Measurements from ENCODE around the gene LRRTM3.

LRRTM3 gene

DNA sequence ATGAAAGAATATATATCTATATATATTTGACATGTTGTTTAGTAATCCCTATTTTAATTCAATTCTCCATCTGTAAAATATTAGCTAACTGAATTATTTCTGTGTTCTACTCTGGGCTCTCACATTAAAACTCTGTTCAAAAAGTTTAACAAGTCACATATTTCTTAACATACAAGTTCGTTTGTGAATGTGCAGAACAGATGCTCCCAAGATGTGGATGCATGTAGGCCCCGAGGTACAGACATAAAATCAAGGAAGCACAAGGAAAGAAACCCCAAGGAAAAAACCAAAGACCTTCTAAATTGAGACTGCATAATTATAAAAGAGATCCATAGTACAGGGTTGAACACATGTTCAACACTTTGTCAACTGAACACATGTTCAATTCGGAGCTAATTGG, 175.1 kb downstream of the LRRTM3 start:
- no peaks in the 10 kb centered on the region for H3K27me3 Mint-ChIP-seq (ENCODE audit: low read depth)
- TF ChIP-seq, protein P1, sequence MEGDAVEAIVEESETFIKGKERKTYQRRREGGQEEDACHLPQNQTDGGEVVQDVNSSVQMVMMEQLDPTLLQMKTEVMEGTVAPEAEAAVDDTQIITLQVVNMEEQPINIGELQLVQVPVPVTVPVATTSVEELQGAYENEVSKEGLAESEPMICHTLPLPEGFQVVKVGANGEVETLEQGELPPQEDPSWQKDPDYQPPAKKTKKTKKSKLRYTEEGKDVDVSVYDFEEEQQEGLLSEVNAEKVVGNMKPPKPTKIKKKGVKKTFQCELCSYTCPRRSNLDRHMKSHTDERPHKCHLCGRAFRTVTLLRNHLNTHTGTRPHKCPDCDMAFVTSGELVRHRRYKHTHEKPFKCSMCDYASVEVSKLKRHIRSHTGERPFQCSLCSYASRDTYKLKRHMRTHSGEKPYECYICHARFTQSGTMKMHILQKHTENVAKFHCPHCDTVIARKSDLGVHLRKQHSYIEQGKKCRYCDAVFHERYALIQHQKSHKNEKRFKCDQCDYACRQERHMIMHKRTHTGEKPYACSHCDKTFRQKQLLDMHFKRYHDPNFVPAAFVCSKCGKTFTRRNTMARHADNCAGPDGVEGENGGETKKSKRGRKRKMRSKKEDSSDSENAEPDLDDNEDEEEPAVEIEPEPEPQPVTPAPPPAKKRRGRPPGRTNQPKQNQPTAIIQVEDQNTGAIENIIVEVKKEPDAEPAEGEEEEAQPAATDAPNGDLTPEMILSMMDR (IDR thresholded peaks at IDR 0.05; ENCODE audit: unreplicated experiment in 3 of 3): no peak
- H3K36me3 Mint-ChIP-seq (ENCODE audit: low read depth): no peaks in the 10 kb centered on the region
- H3K27ac Mint-ChIP-seq: peak overlapping the region; percentile 47 to 89 (median 83)
- H3K4me1 Mint-ChIP-seq: peaks cover 19% of the 10 kb centered on the region
- H3K9me3 Mint-ChIP-seq: no peaks in the 10 kb centered on the region
- no peak overlapping the region for H3K4me3 Mint-ChIP-seq

DNA sequence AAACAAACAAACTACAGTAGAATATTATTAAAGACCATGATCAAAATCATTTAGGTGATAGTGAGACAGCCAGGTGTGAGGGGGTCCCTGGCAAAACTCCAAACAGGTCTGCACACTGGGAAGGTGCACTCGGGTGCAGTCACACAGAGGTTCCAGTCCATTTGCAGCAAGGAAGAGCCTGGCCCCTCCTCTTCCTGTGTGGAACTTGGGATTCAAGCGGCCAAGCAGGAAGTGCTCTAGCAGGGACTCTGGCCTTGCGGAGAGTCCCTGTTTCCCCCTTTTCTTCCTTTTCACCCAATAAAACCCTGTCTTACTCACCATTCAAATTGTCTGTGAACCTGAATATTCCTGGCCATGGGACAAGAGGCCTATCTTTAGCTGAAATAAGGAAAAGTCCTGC, 181.8 kb downstream of the LRRTM3 start:
- Mint-ChIP-seq H3K4me1 (no peaks in the 10 kb centered on the region), H3K27me3 (ENCODE audit: low read depth) (no peaks in the 10 kb centered on the region), H3K36me3 (ENCODE audit: low read depth) (no peaks in the 10 kb centered on the region), H3K27ac (no peak overlapping the region), H3K9me3 (no peaks in the 10 kb centered on the region), H3K4me3 (no peak overlapping the region)
- TF ChIP-seq, protein P1 (IDR thresholded peaks at IDR 0.05; ENCODE audit: unreplicated experiment in 3 of 3): no peak

DNA sequence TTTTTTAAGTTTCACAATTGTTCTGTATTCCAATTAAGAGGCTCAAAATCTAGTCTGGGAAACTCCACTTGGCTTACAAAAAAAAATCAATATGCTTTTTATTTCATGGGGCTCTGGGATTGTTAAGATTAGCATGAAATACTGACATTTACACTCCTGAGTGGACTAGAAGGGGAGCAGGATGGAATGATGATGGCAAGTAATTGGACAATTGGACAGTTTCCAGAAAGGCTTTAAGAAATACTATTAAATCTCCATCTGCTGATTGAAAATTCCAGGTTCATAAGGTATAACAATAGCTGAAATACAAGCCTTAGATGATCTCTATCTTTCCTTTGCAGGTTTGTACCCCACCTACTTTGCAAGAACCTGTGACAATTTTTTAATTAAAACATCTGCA, 184.4 kb downstream of the LRRTM3 start:
- TF ChIP-seq, protein P1 (IDR thresholded peaks at IDR 0.05; ENCODE audit: unreplicated experiment in 3 of 3): no peak
- Mint-ChIP-seq H3K27me3 (ENCODE audit: low read depth) (no peaks in the 10 kb centered on the region), H3K27ac (no peak overlapping the region)

DNA sequence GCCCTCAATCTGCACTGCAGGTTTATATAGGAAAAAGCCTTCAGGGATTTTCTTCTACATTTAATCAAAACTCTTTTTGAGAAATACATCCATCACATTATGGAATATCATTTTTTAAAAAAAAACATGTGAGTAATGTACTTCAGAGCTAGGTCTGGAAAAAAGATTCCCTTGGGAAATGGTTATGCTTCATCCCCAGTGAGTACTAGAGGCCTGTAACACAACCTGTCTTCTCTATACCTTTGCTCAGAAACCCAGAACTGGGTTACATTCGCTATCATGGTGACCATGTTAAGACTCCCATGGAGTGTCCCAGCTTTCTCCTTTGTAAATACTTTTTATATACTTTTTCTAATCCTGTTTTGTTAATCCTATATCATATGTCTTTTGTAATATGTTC, 186.9 kb downstream of the LRRTM3 start:
- Mint-ChIP-seq H3K36me3 (ENCODE audit: low read depth) (no peaks in the 10 kb centered on the region), H3K4me1 (peaks cover 14% of the 10 kb centered on the region), H3K27me3 (ENCODE audit: low read depth) (no peaks in the 10 kb centered on the region), H3K4me3 (no peak overlapping the region), H3K9me3 (no peaks in the 10 kb centered on the region), H3K27ac (no peak overlapping the region)
- TF ChIP-seq, protein P1 (IDR thresholded peaks at IDR 0.05; ENCODE audit: unreplicated experiment in 3 of 3): no peak

More for the DNA sequence above, 184.4 kb downstream of the LRRTM3 start:
- Mint-ChIP-seq H3K36me3 (ENCODE audit: low read depth) (no peaks in the 10 kb centered on the region), H3K4me3 (no peak overlapping the region), H3K4me1 (peaks cover 5% of the 10 kb centered on the region), H3K9me3 (no peaks in the 10 kb centered on the region)

DNA sequence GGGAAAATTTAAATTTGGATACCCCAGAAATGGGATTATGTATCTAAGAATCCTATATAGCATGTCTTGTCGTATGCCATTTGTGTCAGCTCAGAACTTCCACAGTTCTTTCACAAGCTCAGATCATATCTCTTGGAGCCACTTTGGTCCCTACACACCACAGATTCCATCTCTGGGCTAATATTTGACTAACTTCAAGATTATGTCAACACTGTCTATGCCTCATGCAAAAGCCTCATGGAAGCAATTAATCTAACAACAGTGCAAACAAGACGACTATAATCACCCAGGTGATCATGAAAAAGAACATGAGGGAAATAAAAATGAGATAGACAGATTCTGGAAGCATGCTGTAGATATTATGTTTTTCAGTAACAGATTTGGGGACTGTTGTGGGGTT, 189.1 kb downstream of the LRRTM3 start:
- H3K4me1 Mint-ChIP-seq: peaks cover 25% of the 10 kb centered on the region
- no peaks in the 10 kb centered on the region for H3K9me3 Mint-ChIP-seq
- no peaks in the 10 kb centered on the region for H3K36me3 Mint-ChIP-seq (ENCODE audit: low read depth)
- TF ChIP-seq, protein P1 (IDR thresholded peaks at IDR 0.05; ENCODE audit: unreplicated experiment in 3 of 3): no peak
- no peaks in the 10 kb centered on the region for H3K27me3 Mint-ChIP-seq (ENCODE audit: low read depth)
- H3K27ac Mint-ChIP-seq: peak overlapping the region in 2 of 3 experiments; percentile 18 to 35
- H3K4me3 Mint-ChIP-seq: no peak overlapping the region

DNA sequence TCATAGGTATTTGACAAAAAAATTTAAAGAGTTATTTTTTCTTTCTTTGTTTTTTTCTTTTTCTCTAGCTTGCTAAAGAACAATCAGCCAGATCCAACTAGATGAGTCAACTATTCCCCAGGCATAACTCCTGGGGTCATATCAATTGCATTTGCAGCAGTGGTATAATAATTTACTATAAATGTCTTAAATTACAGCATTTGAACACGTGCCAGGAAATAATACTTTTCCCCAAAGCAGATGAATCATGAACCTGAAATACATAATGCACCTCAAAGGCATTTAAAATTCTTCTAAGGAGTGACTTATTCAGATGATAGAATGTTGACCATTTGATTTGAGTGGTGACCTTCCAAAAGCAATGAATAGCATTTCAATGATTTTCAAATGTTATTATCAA, 190.1 kb downstream of the LRRTM3 start:
- Mint-ChIP-seq H3K27ac (peak overlapping the region in 1 of 3 experiments; percentile 53), H3K4me3 (no peak overlapping the region), H3K27me3 (ENCODE audit: low read depth) (no peaks in the 10 kb centered on the region), H3K9me3 (no peaks in the 10 kb centered on the region), H3K36me3 (ENCODE audit: low read depth) (no peaks in the 10 kb centered on the region), H3K4me1 (peaks cover 25% of the 10 kb centered on the region)
- TF ChIP-seq, protein P1 (IDR thresholded peaks at IDR 0.05; ENCODE audit: unreplicated experiment in 3 of 3): no peak
